HEK293T (cell line): ENCODE measurements around the gene DMXL1.

Source experiments
- ARNT ChIP-seq: fragments of 450-650 bp; IDR thresholded peaks from 2 replicates; pipeline ENCODE4 v1.6.1; 2017; ENCODE audit warnings: mild to moderate bottlenecking
- TARDBP ChIP-seq: fragments of 450-650 bp; IDR thresholded peaks from 2 replicates; pipeline ENCODE4 v1.6.1; 2016

DNA sequence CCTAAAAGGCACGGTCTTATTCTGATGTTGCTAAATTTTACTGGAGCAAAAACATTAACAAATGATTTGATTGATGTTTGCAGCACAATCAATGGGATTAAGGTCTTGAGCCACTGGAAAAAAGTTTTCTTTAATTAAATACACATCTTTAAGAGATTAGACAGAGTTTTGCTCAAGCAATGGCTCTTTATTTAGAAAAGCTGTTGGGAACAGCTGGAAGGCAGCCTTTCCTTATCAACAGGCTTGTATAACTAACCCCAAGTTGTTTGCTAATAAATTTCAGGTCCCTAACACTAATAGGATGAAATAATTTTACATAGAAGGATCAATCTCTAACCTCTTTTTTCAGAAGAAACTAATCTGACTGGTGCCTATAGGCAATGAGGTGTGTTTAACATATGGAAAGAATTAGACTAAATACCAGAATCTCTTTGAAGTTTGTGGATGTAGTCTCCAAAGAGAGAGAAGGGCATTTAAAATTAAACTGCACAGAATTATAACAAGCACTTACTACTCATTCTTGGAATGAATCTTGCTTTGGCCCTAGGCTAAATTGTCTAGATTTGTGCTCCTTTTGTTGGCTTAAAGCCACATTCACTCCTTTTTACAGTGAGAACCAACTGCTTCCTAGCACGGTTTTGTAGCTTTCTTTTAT lies 217.6 kb downstream of the DMXL1 start:
- TF ChIP-seq ARNT = no peak
- TF ChIP-seq TARDBP = no peak
